ENCODE data around the gene CACNA1I.
A peak's percentile ranks its signal among the peaks of the same experiment; 100 is the strongest.

GRCh38 chr22:39532215-39533073 is 38.1 kb upstream of the CACNA1I start, which contains the start of gene RPS19BP1:
- TF ChIP-seq CTCF (conservative IDR thresholded peaks at IDR 0.05) (no peak), ZFX (IDR thresholded peaks at IDR 0.05) (peak; percentile 60; the same call in 1 of the 2 replicates)
